OCI-LY7 (cell line): ENCODE data around the gene ROBO2. TPM values are rescaled to one million over a fixed set of nuclear protein-coding genes. Genes with fewer than 3 reads are reported as not detected.

Source experiments
- BruUV-seq: library from RNA; stranded (reverse); fragments of 400-500 nt; replicated peaks from 2 replicates; lab custom pipeline; 2021; lab: Mats Ljungman, UMichigan
- CTCF ChIA-PET: fragments of 300-600 bp; sonication (Branson Sonifier 250); formaldehyde crosslinking; loops from one replicate; lab custom pipeline; 2022; ENCODE audit warnings: antibody characterized with exemption; ENCODE audit not compliant: unreplicated experiment; lab: Charles Lee
- POLR2A ChIA-PET: fragments of 300-600 bp; sonication (Branson Sonifier 250); formaldehyde crosslinking; loops from one replicate; lab custom pipeline; 2022; ENCODE audit warnings: antibody characterized with exemption; lab: Charles Lee
- DNase-seq: peaks from one replicate; pipeline ENCODE4 v3.0.0-alpha.2; 2015; ENCODE audit warnings: low spot score
- H2AFZ ChIP-seq: fragments of 200-600 bp; sonication (generic), shearing (Covaris generic); 2 replicates; pipeline ENCODE4 v1.6.1; 2014; ENCODE audit warnings: mild to moderate bottlenecking, antibody characterized with exemption, low read length, moderate library complexity
- H3K27ac ChIP-seq: fragments of 200-600 bp; sonication (generic); 2 replicates; pipeline ENCODE4 v1.5.1; 2014; ENCODE audit warnings: mixed run types, low read depth, mild to moderate bottlenecking, moderate library complexity, low read length, inconsistent platforms; ENCODE audit not compliant: poor library complexity, severe bottlenecking
- H3K36me3 ChIP-seq: fragments of 200-600 bp; sonication (generic); 2 replicates; pipeline ENCODE4 v1.6.1; 2014; ENCODE audit warnings: mild to moderate bottlenecking, antibody characterized with exemption, low read length, moderate library complexity, mixed read lengths; ENCODE audit not compliant: insufficient read depth
- H3K4me1 ChIP-seq: fragments of 200-600 bp; sonication (generic); 2 replicates; pipeline ENCODE4 v1.5.1; 2014; ENCODE audit warnings: mild to moderate bottlenecking, low read length; ENCODE audit not compliant: insufficient read depth, poor library complexity, severe bottlenecking
- H3K4me2 ChIP-seq: fragments of 200-600 bp; sonication (generic); 2 replicates; pipeline ENCODE4 v1.6.1; 2014; ENCODE audit warnings: mild to moderate bottlenecking, low read length
- H3K4me3 ChIP-seq: fragments of 200-600 bp; sonication (generic); 2 replicates; pipeline ENCODE4 v1.5.1; 2014; ENCODE audit warnings: mild to moderate bottlenecking, low read depth, low read length; ENCODE audit not compliant: poor library complexity, severe bottlenecking
- H3K79me2 ChIP-seq: fragments of 200-600 bp; sonication (generic); 2 replicates; pipeline ENCODE4 v1.6.1; 2016; ENCODE audit warnings: low read depth, mild to moderate bottlenecking, low read length, moderate library complexity, mixed read lengths; ENCODE audit not compliant: insufficient read depth
- H3K9me2 ChIP-seq: fragments of 200-600 bp; sonication (generic); 2 replicates; pipeline ENCODE4 v1.6.1; 2016; ENCODE audit warnings: mild to moderate bottlenecking, low read length, mixed read lengths; ENCODE audit not compliant: insufficient read depth
- H3K9me3 ChIP-seq: fragments of 200-600 bp; sonication (generic); 2 replicates; pipeline ENCODE4 v1.6.1; 2014; ENCODE audit warnings: mild to moderate bottlenecking, mixed run types, low read length, mixed read lengths
- H4K20me1 ChIP-seq: fragments of 200-600 bp; sonication (generic); 2 replicates; pipeline ENCODE4 v1.6.1; 2014; ENCODE audit warnings: mild to moderate bottlenecking, antibody characterized with exemption, low read length, moderate library complexity, mixed read lengths; ENCODE audit not compliant: insufficient read depth
- CTCF ChIP-seq: fragments of 200-600 bp; sonication (generic); conservative IDR thresholded peaks from 2 replicates; pipeline ENCODE4 v1.5.1; 2014; ENCODE audit warnings: mild to moderate bottlenecking, antibody characterized with exemption, low read length, moderate library complexity, mixed read lengths
- EZH2phosphoT487 ChIP-seq: fragments of 200-600 bp; sonication (generic); IDR thresholded peaks from 2 replicates; pipeline ENCODE4 v1.6.1; 2018; ENCODE audit warnings: low read depth, borderline replicate concordance, mild to moderate bottlenecking, mixed run types, antibody characterized with exemption, low read length, moderate library complexity, mixed read lengths
- intact Hi-C: fragments of 100-400 bp; cut with micrococcal nuclease; formaldehyde crosslinking; loops from one replicate; pipeline ENCODE4 v1.10.0; 2022; ENCODE audit not compliant: unreplicated experiment
- total RNA-seq, 2 experiments: library from RNA; depleted of rRNA in 1 of 2; stranded (reverse); fragments of >200 nt in 1 of 2; shearing (Covaris generic) in 1 of 2; gene quantifications; 2 replicates each; pipeline ENCODE4 v1.2.3, GENCODE V29; 2014 to 2022

Gene ROBO2
- total RNA-seq, 2 experiments from 2014 or later, result 0.06 to 4.8 TPM

DNA sequence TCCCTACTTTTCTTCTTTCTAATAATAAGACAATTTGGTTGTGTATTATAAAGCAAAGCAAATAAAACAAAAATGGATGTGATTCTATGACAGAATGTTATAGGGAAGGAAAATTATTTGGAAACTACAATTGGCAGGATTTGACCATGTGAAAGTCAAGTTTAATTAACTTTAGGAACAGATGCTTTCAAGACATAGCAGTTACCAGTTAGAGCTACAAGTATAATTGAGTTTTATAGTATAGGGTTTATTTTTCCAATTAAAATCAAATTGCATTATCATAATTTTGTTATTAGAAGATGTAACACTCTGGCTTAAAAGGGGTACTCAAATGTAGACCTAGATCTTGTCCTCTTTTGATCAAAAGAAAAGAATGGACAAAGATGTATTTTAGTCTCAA, 110.9 kb downstream of the ROBO2 start:
- no peak for DNase-seq
- ChIA-PET POLR2A (no interaction called here), CTCF (no interaction called here)
- intact Hi-C loops, result no loop called here
- Histone ChIP-seq H3K36me3 (no peaks in the 10 kb centered on the region), H2AFZ (no peak overlapping the region), H3K4me2 (no peak overlapping the region; the same call in 1 of the 2 replicates), H3K79me2 (no peaks in the 10 kb centered on the region), H4K20me1 (no peaks in the 10 kb centered on the region), H3K4me1 (no peaks in the 10 kb centered on the region), H3K4me3 (no peak overlapping the region), H3K9me3 (no peaks in the 10 kb centered on the region), H3K9me2 (no peaks in the 10 kb centered on the region), H3K27ac (no peak overlapping the region)
- BruUV-seq, result no TSS peak
- TF ChIP-seq CTCF (no peak), EZH2phosphoT487 (no peak)

DNA sequence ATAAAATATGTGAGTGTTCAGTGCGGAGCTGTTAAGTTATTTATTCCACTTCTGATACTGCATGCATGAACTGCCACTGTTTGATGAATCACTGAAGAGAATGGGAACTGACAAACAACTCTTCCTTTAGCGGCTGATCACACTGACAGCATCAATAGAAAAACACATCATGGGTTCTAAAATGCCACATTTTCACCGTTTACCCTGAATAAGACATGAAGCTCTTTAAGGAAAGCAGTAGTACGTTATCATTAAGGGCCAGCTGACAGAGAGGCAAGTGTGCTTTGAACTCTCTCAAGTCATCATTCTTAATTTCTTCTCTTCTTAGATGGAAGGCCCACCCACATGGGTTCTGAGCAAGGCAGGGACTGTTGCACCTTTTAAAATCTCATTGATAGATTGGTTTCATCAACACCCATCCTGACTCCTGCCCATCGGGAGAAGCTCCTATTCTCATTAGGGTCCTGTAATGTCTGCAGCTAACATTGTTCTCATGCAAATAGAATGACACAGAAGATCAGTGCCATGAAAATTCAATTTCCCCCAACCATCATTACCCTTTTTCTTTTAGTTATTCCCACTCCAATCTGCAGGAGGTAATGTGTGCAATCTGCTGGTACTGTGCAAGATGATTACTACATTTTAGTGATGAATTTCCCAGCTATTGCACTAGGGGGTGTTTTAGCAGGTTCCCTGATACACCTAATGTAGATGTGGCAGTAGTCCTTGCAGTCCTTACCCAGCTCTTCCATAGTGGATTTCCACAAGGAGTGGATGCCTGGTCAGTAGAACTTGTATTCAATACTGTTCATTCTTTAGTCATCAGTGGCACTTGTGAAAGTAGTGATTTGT, 119.1 kb downstream of the ROBO2 start:
- Histone ChIP-seq H2AFZ (no peak overlapping the region), H3K4me2 (no peak overlapping the region), H3K9me3 (no peaks in the 10 kb centered on the region), H3K4me1 (no peaks in the 10 kb centered on the region), H4K20me1 (no peaks in the 10 kb centered on the region), H3K27ac (no peak overlapping the region), H3K9me2 (no peaks in the 10 kb centered on the region), H3K4me3 (no peak overlapping the region), H3K79me2 (no peaks in the 10 kb centered on the region), H3K36me3 (no peaks in the 10 kb centered on the region)
- intact Hi-C loops, result no loop called here
- ChIA-PET POLR2A (interaction anchor here (0.7 kb wide), 1 partner anchor 881 kb away, joined by 3 read pairs; no protein-coding TSS in a partner anchor), CTCF (no interaction called here)
- TF ChIP-seq CTCF, result no peak
- TF ChIP-seq EZH2phosphoT487, result no peak
- no TSS peak for BruUV-seq
- no peak for DNase-seq

DNA sequence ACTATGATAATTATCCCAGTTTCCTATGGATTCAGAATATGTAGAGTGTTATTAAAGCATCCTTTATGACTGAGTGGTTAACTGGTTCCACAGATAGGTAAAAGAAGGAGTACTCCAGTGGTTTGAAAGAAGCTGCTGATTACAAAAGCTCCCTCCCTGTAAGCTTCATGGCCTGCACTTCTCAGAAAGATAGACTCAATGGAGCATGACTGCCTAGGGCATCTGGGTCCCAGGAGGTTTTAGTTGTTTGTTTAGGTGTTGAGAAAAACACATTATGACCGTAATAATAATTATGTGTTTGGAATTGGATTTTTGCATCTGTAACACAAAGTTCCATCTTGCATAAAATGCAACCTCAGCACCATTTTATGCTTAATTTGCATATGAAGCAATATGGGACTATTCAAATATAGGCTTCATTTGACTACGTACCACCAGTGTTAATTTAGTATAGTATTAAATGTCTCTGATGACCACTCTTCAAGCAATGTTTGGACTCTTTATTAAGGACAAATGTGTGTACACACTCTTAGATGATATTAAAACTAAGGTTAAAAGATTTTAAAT, 121.1 kb downstream of the ROBO2 start:
- Histone ChIP-seq H2AFZ (no peak overlapping the region), H4K20me1 (no peaks in the 10 kb centered on the region), H3K4me3 (no peak overlapping the region), H3K79me2 (no peaks in the 10 kb centered on the region), H3K4me2 (no peak overlapping the region), H3K9me2 (no peaks in the 10 kb centered on the region), H3K36me3 (no peaks in the 10 kb centered on the region), H3K27ac (no peak overlapping the region), H3K4me1 (no peaks in the 10 kb centered on the region), H3K9me3 (no peaks in the 10 kb centered on the region)
- no peak for DNase-seq
- TF ChIP-seq EZH2phosphoT487 (no peak), CTCF (no peak)
- ChIA-PET CTCF (no interaction called here), POLR2A (no interaction called here)
- BruUV-seq, result no TSS peak
- intact Hi-C loops, result no loop called here
